ENCODE measurements around the gene PTDSS2.

Gene PTDSS2

GRCh38 chr11:535210-535518, 85.1 kb downstream of the PTDSS2 start:
- no peak overlapping the region for H3K4me3 Mint-ChIP-seq
- peaks cover 8% of the 10 kb centered on the region for H3K36me3 Mint-ChIP-seq (ENCODE audit: low read depth)
- no peak overlapping the region for H3K27ac Mint-ChIP-seq
- H3K27me3 Mint-ChIP-seq: no peaks in the 10 kb centered on the region
- H3K9me3 Mint-ChIP-seq: no peaks in the 10 kb centered on the region
- peaks cover 11% of the 10 kb centered on the region for H3K4me1 Mint-ChIP-seq (ENCODE audit: low read depth)

- Mint-ChIP-seq H3K4me3 (peak within 1 kb of the TSS; percentile 92), H3K9me3 (no peaks in the 10 kb centered on the region), H3K27me3 (no peaks in the 10 kb centered on the region), H3K36me3 (ENCODE audit: low read depth) (peaks cover 8% of the 10 kb centered on the region), H3K27ac (peak within 1 kb of the TSS; percentile 93), H3K4me1 (ENCODE audit: low read depth) (peaks cover 11% of the 10 kb centered on the region)
Observed at GRCh38 chr11:535519-536454, 85.7 kb downstream of the PTDSS2 start, which contains the start of gene HRAS. Gene HRAS, minus strand, starts transcription at chr11:535576.

GRCh38 chr11:536841-537621, 87.0 kb downstream of the PTDSS2 start, which contains the start of gene LRRC56:
Gene LRRC56, plus strand, starts transcription at chr11:537527. Its CDS starts 3,158 bp downstream, at chr11:540685.
- Mint-ChIP-seq H3K27me3 (no peaks in the 10 kb centered on the region), H3K27ac (peak within 1 kb of the TSS; percentile 93), H3K36me3 (ENCODE audit: low read depth) (peaks cover 3% of the 10 kb centered on the region), H3K4me3 (peak within 1 kb of the TSS; percentile 92), H3K4me1 (ENCODE audit: low read depth) (peaks cover 11% of the 10 kb centered on the region), H3K9me3 (no peaks in the 10 kb centered on the region)

GRCh38 chr11:537622-538430, 87.7 kb downstream of the PTDSS2 start:
- Mint-ChIP-seq H3K9me3 (no peaks in the 10 kb centered on the region), H3K27ac (peak overlapping the region; percentile 45), H3K27me3 (no peaks in the 10 kb centered on the region), H3K4me1 (ENCODE audit: low read depth) (peaks cover 11% of the 10 kb centered on the region), H3K4me3 (peak overlapping the region; percentile 92), H3K36me3 (ENCODE audit: low read depth) (no peaks in the 10 kb centered on the region)

GRCh38 chr11:538431-539051, 88.5 kb downstream of the PTDSS2 start:
- H3K27ac Mint-ChIP-seq: no peak overlapping the region
- H3K4me1 Mint-ChIP-seq (ENCODE audit: low read depth): peaks cover 11% of the 10 kb centered on the region
- H3K4me3 Mint-ChIP-seq: no peak overlapping the region
- H3K27me3 Mint-ChIP-seq: no peaks in the 10 kb centered on the region
- H3K9me3 Mint-ChIP-seq: no peaks in the 10 kb centered on the region
- H3K36me3 Mint-ChIP-seq (ENCODE audit: low read depth): no peaks in the 10 kb centered on the region

- H3K4me3 Mint-ChIP-seq: no peak overlapping the region
- no peaks in the 10 kb centered on the region for H3K27me3 Mint-ChIP-seq
- H3K36me3 Mint-ChIP-seq (ENCODE audit: low read depth): no peaks in the 10 kb centered on the region
- no peak overlapping the region for H3K27ac Mint-ChIP-seq
- no peaks in the 10 kb centered on the region for H3K9me3 Mint-ChIP-seq
- H3K4me1 Mint-ChIP-seq (ENCODE audit: low read depth): peaks cover 11% of the 10 kb centered on the region
Observed at GRCh38 chr11:539971-540481, 89.9 kb downstream of the PTDSS2 start.

Data from stimulated activated naive CD8-positive, alpha-beta T cell treated with anti-CD3 and anti-CD28 coated beads, Interleukin-15, Interleukin-2, amounts not matched to agents 100 ng/mL and 50 ng/mL, for 24 hours (primary cell).